Endothelial cell of umbilical vein (primary cell): ENCODE measurements around the gene MAN1A2. TPM values are rescaled to one million over a fixed set of nuclear protein-coding genes. Genes with fewer than 3 reads are reported as not detected.

Experiments
- BruUV-seq: library from RNA; stranded (reverse); fragments of 400-500 nt; replicated peaks from 2 replicates; lab custom pipeline; 2021; lab: Mats Ljungman, UMichigan
- CTCF ChIA-PET: fragments of 300-600, 350-600 bp; sonication (Branson Sonifier 250); formaldehyde crosslinking; loops from one replicate; lab custom pipeline; 2021; ENCODE audit warnings: antibody characterized with exemption, inconsistent platforms; lab: Charles Lee
- POLR2A ChIA-PET: fragments of 300-600, 350-600 bp; sonication (Branson Sonifier 250); formaldehyde crosslinking; loops from one replicate; lab custom pipeline; 2021; ENCODE audit warnings: antibody characterized with exemption, inconsistent platforms; lab: Charles Lee
- DNase-seq: peaks from one replicate; pipeline ENCODE4 v3.0.0-alpha.2; 2011; ENCODE audit warnings: low read depth, low spot score
- FAIRE-seq: peaks from 2 replicates; lab custom pipeline; 2011; peaks lifted over from hg19 to GRCh38; lab: Jason Lieb, UNC
- H2AFZ ChIP-seq: 2 replicates; pipeline ENCODE4 v1.6.0; 2012; ENCODE audit warnings: low read depth, low read length, control low read depth, inconsistent platforms
- H3K27ac ChIP-seq: 2 replicates; pipeline ENCODE4 v1.5.1; 2011; ENCODE audit warnings: low read depth, mild to moderate bottlenecking, control low read depth, low read length, moderate library complexity; ENCODE audit not compliant: insufficient read depth
- H3K27me3 ChIP-seq, 2 experiments: 2 replicates each; pipeline versions ENCODE4 v1.6.0 to v1.6.1; 2011; ENCODE audit warnings: low read length in 2 of 2, mixed read lengths in 1 of 2; ENCODE audit not compliant: control insufficient read depth in 2 of 2, insufficient read depth in 2 of 2
- H3K36me3 ChIP-seq, 2 experiments: 2 replicates in 1 of 2; 3 replicates in 1 of 2; pipeline ENCODE4 v1.5.1; 2011; ENCODE audit warnings: low read length in 2 of 2, mild to moderate bottlenecking in 1 of 2, moderate library complexity in 1 of 2; ENCODE audit not compliant: control insufficient read depth in 2 of 2, insufficient read depth in 2 of 2; ENCODE audit errors: extremely low read depth in 1 of 2
- H3K4me1 ChIP-seq: 3 replicates; pipeline ENCODE4 v1.5.1; 2011; ENCODE audit warnings: mild to moderate bottlenecking, low read length; ENCODE audit not compliant: control insufficient read depth, insufficient read depth; ENCODE audit errors: extremely low read depth
- H3K4me2 ChIP-seq: 2 replicates; pipeline ENCODE4 v1.6.1; 2011; ENCODE audit warnings: low read length, control low read depth, mixed read lengths; ENCODE audit not compliant: insufficient read depth
- H3K4me3 ChIP-seq, 3 experiments: fragments of 200-600 bp in 1 of 3; sonication (generic), shearing (Covaris generic) in 1 of 3; replicated peaks in 1 of 3; 2 replicates each; pipeline ENCODE4 v1.5.1; 2011 to 2016; ENCODE audit warnings: control low read depth in 3 of 3, low read length in 3 of 3, mild to moderate bottlenecking in 2 of 3, inconsistent platforms in 1 of 3, low read depth in 1 of 3, moderate library complexity in 1 of 3; ENCODE audit not compliant: insufficient read depth in 1 of 3
- H3K79me2 ChIP-seq: 2 replicates; pipeline ENCODE4 v1.6.0; 2012; ENCODE audit warnings: low read length, inconsistent platforms; ENCODE audit not compliant: control insufficient read depth, insufficient read depth
- H3K9ac ChIP-seq: replicated peaks from 2 replicates; pipeline ENCODE3; 2011; ENCODE audit warnings: low read length, control low read depth; ENCODE audit not compliant: insufficient read depth; ENCODE audit errors: extremely low read depth
- H3K9me1 ChIP-seq: replicated peaks from 3 replicates; pipeline ENCODE4 v1.6.0; 2011; ENCODE audit warnings: mild to moderate bottlenecking, low read length; ENCODE audit not compliant: control insufficient read depth, insufficient read depth; ENCODE audit errors: extremely low read depth
- H3K9me3 ChIP-seq: replicated peaks from 2 replicates; pipeline ENCODE4 v1.5.1; 2012; ENCODE audit warnings: low read length, inconsistent platforms; ENCODE audit not compliant: control insufficient read depth, insufficient read depth
- H4K20me1 ChIP-seq: replicated peaks from 2 replicates; pipeline ENCODE3; 2011; ENCODE audit warnings: mild to moderate bottlenecking, low read length; ENCODE audit not compliant: control insufficient read depth, insufficient read depth; ENCODE audit errors: extremely low read depth
- EZH2 ChIP-seq: IDR thresholded peaks from 2 replicates; pipeline ENCODE4 v1.6.1; 2012; ENCODE audit warnings: borderline replicate concordance, low read depth, mild to moderate bottlenecking, moderate library complexity, low read length, inconsistent platforms; ENCODE audit not compliant: severe bottlenecking
- FOS ChIP-seq: IDR thresholded peaks from 2 replicates; pipeline ENCODE4 v1.6.1; 2011; ENCODE audit warnings: mild to moderate bottlenecking, low read length, moderate library complexity, borderline replicate concordance; ENCODE audit not compliant: insufficient read depth
- GATA2 ChIP-seq: IDR thresholded peaks from 2 replicates; pipeline ENCODE4 v1.7.0; 2011; ENCODE audit warnings: low read depth, mild to moderate bottlenecking, moderate library complexity, mixed read lengths, low read length; ENCODE audit not compliant: insufficient read length, insufficient read depth
- JUN ChIP-seq: IDR thresholded peaks from 2 replicates; pipeline ENCODE4 v1.6.1; 2011; ENCODE audit warnings: borderline replicate concordance, low read depth; ENCODE audit not compliant: insufficient read length, insufficient read depth
- MYC ChIP-seq: IDR thresholded peaks from one replicate; pipeline ENCODE4 v1.6.1; 2011; ENCODE audit warnings: mild to moderate bottlenecking, low read depth, low read length
- POLR2A ChIP-seq: IDR thresholded peaks from 2 replicates; pipeline ENCODE4 v1.6.1; 2012; ENCODE audit warnings: low read depth, mild to moderate bottlenecking, control low read depth, low read length
- POLR2AphosphoS5 ChIP-seq: IDR thresholded peaks from 2 replicates; pipeline ENCODE4 v1.6.1; 2012; ENCODE audit warnings: low read depth, mild to moderate bottlenecking, control low read depth, low read length, moderate library complexity; ENCODE audit not compliant: insufficient read depth
- dilution Hi-C: fragments of 300-500 bp; cut with MboI; formaldehyde crosslinking; loops from one replicate; pipeline ENCODE4 v1.15.0; 2019; ENCODE audit warnings: low sequenced_read_pairs; ENCODE audit not compliant: extremely low pct_ligation_motif_present
- intact Hi-C: fragments of 100-400 bp; cut with micrococcal nuclease; formaldehyde crosslinking; loops from one replicate; pipeline ENCODE4 v1.10.0; 2022
- polyA plus RNA-seq, 4 experiments: library from polyadenylated mRNA; depleted of rRNA in 3 of 4; stranded (reverse) in 3 of 4; unstranded in 1 of 4; fragments of >200 nt; gene quantifications; 2 replicates each; pipeline versions ENCODE4 v1.2.1 to v1.2.3, GENCODE V29; 2011 to 2012; ENCODE audit warnings: missing spikeins in 1 of 4
- total RNA-seq: library from RNA; stranded (reverse); gene quantifications from 2 replicates; pipeline ENCODE4 v1.2.3, GENCODE V29; 2021
- TF ChIP-seq, protein P1 (sequence below), 2 donors: IDR thresholded peaks; 1 replicate in 1 of 2; 2 replicates in 1 of 2; pipeline ENCODE4 v1.5.1; 2011; ENCODE audit warnings: low read length in 2 of 2, mild to moderate bottlenecking in 2 of 2, moderate library complexity in 2 of 2, control low read depth in 1 of 2, inconsistent platforms in 1 of 2, low read depth in 1 of 2; ENCODE audit not compliant: insufficient read depth in 1 of 2; ENCODE audit errors: extremely low read depth in 1 of 2
- TF ChIP-seq, protein P2 (sequence below): IDR thresholded peaks from 2 replicates; pipeline ENCODE4 v1.6.1; 2011; ENCODE audit not compliant: insufficient read depth, insufficient read length

MAN1A2 gene
- total and polyA plus RNA-seq, 2 donors (not counting 3 experiments of a cell fraction or from before 2014, with no cell fraction given) = 13.5 to 36.2 TPM

DNA sequence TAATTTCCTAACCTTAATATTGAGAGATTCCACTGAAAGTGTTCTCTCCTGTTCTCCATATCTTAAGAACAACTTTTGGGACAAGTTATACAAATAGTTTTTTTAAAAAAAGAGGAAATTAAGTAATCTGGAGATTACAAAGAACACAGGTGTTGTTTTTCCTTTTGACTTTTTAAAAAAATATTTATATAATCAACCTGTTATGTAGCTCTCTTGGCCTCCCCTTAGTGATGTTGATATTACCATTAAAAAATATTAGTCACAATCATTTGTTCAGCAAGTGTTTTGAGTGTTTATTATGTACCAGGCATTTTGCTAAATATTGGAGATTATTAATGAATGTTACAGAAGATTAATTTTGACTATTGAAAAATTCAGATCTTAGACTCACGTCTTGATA, 8.1 kb downstream of the MAN1A2 start:
- H3K9me3 ChIP-seq = no peaks in the 10 kb centered on the region
- no peaks in the 10 kb centered on the region for H3K27me3 ChIP-seq
- FAIRE-seq (no peak), DNase-seq (no peak)
- no TSS peak for BruUV-seq
- H3K36me3 ChIP-seq = no peaks in the 10 kb centered on the region
- no peak overlapping the region for H2AFZ ChIP-seq
- H4K20me1 ChIP-seq = peaks cover 2% of the 10 kb centered on the region
- H3K79me2 ChIP-seq = peaks cover 64% of the 10 kb centered on the region
- no peak overlapping the region for H3K27ac ChIP-seq
- H3K4me3 ChIP-seq = no peak overlapping the region
- POLR2A ChIA-PET = no interaction called here
- TF ChIP-seq, protein P1, sequence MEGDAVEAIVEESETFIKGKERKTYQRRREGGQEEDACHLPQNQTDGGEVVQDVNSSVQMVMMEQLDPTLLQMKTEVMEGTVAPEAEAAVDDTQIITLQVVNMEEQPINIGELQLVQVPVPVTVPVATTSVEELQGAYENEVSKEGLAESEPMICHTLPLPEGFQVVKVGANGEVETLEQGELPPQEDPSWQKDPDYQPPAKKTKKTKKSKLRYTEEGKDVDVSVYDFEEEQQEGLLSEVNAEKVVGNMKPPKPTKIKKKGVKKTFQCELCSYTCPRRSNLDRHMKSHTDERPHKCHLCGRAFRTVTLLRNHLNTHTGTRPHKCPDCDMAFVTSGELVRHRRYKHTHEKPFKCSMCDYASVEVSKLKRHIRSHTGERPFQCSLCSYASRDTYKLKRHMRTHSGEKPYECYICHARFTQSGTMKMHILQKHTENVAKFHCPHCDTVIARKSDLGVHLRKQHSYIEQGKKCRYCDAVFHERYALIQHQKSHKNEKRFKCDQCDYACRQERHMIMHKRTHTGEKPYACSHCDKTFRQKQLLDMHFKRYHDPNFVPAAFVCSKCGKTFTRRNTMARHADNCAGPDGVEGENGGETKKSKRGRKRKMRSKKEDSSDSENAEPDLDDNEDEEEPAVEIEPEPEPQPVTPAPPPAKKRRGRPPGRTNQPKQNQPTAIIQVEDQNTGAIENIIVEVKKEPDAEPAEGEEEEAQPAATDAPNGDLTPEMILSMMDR (IDR thresholded peaks at IDR 0.05; ENCODE audit: extremely low read depth in 1 of 2, insufficient read depth in 1 of 2, low read depth in 1 of 2, low read length in 2 of 2) = no peak
- no peak for TF ChIP-seq MYC
- TF ChIP-seq GATA2 = no peak
- no peak for TF ChIP-seq EZH2
- no peak for TF ChIP-seq POLR2AphosphoS5
- TF ChIP-seq, protein P2, sequence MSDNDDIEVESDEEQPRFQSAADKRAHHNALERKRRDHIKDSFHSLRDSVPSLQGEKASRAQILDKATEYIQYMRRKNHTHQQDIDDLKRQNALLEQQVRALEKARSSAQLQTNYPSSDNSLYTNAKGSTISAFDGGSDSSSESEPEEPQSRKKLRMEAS = no peak
- no peak for TF ChIP-seq POLR2A
- TF ChIP-seq JUN = no peak
- no peak for TF ChIP-seq FOS
- no peaks in the 10 kb centered on the region for H3K4me1 ChIP-seq
- H3K4me2 ChIP-seq = no peak overlapping the region
- CTCF ChIA-PET = no interaction called here
- dilution Hi-C loops = no loop called here
- intact Hi-C loops = no loop called here
- H3K9ac ChIP-seq = no peak overlapping the region
- no peaks in the 10 kb centered on the region for H3K9me1 ChIP-seq
